IPS DF 4.7 (cell line): ENCODE measurements around the gene ADAMTSL4.

ENCODE experiments used
- DNase-seq: peaks from one replicate; pipeline ENCODE4 v3.0.0-alpha.2; 2013; ENCODE audit warnings: low spot score; ENCODE audit errors: extremely low read depth

Gene ADAMTSL4

GRCh38 chr1:150548632-150549495 is at the start of gene ADAMTSL4:
Gene ADAMTSL4, plus strand, starts transcription at chr1:150549408. Its CDS starts 2,881 bp downstream, at chr1:150552289.
- no peak for DNase-seq

GRCh38 chr1:150505431-150505830 is 43.8 kb upstream of the ADAMTSL4 start:
- DNase-seq, result no peak

GRCh38 chr1:150507912-150508864 is 41.0 kb upstream of the ADAMTSL4 start, which contains the start of gene ECM1:
Gene ECM1, plus strand, starts transcription at chr1:150508109. Its CDS starts 101 bp downstream, at chr1:150508210.
- no peak for DNase-seq

DNA sequence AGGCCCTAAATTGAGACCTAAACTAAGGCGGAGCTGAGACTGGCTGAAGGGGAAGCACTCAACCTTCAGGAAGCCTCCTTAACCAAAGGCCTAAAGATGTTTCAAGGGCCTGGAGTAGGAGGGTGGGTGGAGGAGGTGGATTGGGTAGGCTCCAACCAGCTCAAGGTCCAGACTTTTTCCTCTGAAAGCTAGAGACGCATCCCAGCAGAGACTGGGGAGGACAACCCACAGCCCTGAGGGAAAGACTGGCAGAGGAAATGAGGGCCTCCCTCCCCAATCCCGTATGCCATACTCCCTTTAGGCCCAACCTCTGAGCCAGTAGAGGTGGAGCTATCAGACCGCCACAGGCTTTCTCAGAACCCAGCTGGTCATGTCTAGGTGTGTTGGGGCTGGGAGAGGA is 40.2 kb upstream of the ADAMTSL4 start:
- DNase-seq, result no peak

GRCh38 chr1:150511551-150511950 is 37.7 kb upstream of the ADAMTSL4 start:
- DNase-seq, result no peak

DNA sequence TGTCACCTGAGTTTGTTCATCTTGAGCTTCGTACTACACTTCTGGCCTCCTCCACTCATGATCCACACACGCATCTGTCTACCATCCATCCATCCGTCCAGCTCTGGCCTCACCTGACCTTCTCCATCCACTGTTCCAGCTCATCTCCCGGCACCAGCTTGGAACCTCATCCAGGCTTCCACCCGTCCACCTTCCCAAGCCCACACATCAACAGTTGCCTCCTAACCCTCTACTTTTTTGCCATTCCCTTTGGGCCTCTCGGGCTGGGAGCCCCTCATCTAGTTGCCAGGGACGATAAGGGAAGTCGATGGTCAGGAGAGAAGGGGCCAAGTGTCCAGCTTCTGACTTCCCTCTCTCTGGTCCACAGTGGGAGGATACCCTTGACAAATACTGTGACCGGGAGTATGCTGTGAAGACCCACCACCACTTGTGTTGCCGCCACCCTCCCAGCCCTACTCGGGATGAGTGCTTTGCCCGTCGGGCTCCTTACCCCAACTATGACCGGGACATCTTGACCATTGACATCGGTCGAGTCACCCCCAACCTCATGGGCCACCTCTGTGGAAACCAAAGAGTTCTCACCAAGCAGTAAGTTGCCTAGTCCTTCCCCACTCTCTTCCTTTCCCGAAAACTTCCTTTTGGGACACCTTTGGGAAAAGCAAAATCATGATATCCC is 37.1 kb upstream of the ADAMTSL4 start:
- no peak for DNase-seq

DNA sequence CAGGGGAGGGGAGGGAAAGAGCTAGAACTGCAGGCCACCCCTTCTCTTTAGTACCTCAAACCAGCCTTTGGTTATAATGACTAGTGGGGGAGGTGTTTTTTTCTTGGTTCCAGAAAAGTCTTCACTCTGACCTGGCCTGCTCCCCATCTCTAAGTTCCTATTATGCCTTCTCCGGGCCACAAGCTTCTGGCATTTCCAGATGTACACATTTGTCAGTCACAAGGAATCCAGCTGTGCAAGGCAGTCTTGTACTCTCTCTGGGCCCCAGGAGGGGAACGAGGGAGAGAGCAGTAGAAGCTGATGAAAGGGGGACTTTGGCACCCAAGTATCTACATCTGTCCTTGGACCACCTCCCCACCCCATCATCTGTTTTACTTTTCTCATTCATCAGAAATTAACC is 36.4 kb upstream of the ADAMTSL4 start:
- DNase-seq, result no peak

DNA sequence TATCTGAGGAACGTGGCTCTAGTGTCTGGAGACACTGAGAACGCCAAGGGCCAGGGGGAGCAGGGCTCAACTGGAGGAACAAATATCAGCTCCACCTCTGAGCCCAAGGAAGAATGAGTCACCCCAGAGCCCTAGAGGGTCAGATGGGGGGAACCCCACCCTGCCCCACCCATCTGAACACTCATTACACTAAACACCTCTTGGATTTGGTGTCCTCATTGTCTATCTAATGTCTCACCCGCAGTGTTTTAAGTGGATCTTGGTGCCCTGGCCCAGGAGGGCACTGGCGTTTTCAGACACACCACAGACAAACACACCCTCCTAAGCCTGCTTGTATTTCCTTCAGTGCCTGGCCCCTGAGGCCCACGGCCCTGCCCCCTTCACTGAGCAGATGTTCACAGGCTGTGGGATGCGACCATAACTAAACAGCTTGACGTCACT is 35.8 kb upstream of the ADAMTSL4 start:
- DNase-seq, result no peak

DNA sequence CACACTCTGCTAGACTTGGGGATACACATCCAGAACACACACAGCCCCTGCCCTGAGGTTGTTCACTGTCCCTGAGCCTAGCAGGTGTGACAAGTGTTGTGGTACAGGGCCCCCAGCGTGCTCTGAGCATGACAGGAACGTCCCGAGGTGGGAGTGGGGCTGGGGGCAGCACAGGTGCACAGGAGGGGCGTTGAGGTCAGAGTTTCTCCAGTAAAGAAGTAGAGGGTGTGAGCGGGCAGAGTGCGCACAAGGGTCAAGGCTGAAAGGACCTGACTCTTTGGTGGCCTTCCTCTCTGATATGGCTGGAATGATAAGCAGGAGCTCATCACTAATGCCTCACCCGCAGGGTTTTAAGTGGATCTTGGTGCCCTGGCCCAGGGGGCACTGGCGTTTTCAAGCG is 34.9 kb upstream of the ADAMTSL4 start:
- no peak for DNase-seq

DNA sequence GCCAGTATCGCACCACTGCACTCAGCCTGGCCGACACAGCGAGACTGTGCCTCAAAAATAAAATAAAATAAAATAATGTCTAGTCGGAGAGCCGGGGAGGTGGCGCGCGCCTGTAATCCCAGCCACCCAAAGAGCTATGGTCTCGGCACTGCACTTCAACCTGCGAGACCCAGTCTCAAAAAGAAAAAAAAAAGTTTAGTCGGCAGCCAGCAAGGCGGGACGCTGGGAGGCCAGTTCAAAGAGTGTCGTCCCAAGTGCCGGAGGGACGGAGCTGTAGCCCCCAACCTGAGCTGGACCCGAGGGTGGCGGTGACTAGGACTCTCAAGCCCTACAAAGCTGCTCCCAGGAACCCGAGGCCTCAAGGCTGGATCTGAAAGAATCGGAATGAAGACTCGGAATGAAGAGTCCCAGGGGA is 34.3 kb upstream of the ADAMTSL4 start:
- DNase-seq, result no peak

- DNase-seq, result no peak
Observed at GRCh38 chr1:150515328-150516049, 33.7 kb upstream of the ADAMTSL4 start, which contains the start of gene FALEC. Gene FALEC, plus strand, starts transcription at chr1:150515752.

DNA sequence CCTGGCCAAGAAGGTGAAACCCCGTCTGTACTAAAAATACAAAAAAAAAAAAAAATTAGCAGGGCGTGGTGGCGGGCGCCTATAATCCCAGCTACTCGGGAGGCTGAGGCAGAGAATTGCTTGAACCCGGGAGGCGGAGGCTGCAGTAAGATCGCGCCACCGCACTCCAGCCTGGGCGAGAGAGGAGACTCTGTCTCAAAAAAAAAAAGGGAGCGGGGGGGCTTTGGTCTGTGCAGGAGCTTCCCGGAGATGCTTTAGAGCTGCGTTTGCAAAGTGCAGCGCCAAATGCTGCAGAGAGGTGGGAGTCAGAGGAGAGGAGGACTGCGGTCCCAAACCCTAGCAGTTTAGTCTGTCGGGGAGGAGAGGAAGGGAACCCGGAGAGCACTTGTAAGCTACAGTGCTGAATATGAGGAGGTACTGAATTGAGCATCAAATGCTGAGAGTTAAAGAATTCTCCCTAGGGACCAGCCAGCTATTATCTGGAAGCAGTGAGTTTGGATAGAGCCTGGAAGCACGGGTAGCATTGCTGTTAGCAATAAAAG is 33.1 kb upstream of the ADAMTSL4 start:
- DNase-seq, result no peak

DNA sequence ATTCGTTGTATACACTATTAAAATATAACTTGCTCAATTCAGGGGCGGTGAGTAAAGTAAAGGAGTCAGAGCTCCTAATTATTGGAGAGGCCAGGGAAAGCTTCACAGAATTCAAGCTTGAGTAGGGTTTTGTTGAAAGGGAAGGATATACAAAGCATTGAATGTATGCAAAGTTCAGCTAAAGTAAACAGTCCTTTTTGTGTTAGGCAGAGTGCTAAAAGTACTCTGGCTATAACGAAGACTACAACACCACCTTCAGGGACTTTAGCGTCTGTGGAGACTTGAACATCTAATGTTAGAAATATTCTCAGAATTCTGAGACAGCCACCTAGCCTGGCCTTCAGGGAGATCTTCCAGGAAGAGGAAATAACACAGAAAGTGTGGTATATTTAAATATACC is 32.6 kb upstream of the ADAMTSL4 start:
- no peak for DNase-seq

GRCh38 chr1:150521196-150521968 is 27.8 kb upstream of the ADAMTSL4 start:
- no peak for DNase-seq

DNA sequence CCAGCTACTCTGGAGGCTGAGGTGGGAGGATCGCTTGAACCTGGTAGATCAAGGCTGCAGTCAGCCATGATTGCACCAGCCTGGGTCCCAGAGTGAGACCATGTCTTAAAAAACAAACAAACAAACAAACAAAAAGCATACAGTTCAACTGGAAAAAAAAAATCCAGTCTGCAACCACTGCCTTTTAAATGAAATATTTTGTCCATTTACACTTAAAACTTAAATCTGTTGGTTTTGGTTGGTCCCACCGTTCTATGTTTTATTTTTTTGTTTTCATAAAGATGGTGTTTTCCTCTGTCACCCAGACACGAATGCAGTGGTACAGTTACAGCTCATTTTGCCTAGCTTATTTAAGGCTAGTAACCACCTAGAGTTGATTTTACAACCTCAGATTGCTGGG is 23.9 kb upstream of the ADAMTSL4 start:
- DNase-seq, result no peak

DNA sequence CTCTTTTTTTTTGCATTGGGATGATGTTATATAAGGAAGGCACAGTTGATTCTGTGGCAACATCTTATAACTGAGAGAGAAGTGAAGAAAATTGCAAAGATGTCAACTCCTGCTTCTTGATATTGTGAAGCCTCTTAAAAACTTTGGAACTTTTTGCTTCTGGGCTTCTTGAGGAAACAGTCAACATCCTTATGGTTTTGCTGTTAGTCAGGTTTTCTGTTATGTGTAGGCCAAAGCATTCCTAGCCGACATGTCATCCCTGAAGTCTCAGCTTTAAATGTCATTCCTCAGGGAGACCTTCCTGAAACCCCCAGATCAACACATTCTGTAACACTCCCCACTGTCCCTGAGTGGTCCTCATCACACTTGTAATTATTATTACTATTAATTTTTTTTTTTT is 21.0 kb upstream of the ADAMTSL4 start:
- no peak for DNase-seq

GRCh38 chr1:150529017-150529416 is 20.2 kb upstream of the ADAMTSL4 start:
- no peak for DNase-seq

DNA sequence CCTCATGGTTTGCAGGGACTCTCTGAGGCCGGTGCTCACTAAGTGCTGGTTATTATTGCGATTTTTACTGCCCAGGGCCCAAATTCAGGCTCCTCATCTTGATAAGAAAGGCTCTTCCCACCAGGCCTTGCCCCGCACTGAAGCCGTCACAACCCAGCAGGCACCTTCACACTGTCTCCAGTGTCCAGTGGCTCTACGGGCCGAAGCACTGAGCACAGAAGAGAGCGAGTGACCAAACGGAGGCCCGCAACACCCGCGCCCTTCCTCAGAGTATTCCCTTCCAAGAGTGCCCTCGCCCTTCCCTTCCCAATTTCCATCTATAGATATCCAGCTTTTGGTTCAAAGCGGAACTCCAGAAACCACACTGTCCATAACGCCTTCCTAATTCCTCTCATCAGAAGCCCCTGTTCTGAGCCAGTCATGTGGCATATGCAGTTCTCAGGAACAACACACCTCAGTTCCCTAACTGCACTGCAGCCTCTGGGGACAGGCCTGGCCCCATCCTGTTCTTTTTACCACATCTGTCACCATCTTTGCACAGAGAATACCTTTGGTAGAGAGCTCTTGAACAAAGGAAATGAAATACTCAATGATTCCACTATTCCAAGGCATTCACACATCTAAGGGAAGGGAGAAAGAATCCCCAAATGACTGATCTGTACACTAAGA is 18.6 kb upstream of the ADAMTSL4 start:
- DNase-seq, result no peak

DNA sequence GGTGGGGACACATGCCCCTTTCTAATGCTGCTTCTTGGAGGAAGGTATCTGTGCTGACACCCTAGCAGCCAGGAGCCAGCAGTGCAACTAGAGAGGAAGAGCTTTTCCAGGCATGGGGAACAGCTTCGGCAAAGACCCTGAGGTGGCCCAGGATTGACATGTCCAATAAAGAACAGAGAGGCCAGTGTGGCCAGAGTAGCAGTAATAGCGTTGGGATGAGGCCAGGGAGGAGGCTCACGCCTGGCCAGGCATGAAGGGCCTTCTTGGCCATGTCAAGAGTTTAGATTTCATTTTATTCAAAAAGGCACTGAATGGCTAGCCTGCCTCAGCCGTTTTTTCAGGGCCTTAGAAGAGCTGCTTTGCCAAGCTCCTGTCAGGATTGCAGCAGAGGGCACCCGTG is 16.3 kb upstream of the ADAMTSL4 start:
- DNase-seq, result no peak
